NCI-H748 treated with DMSO at 0.1 percent for 48 hours (cell line): ENCODE data around the gene CTRL.
"Not testable (repeated sequence)": the region's sequence is repeated elsewhere in the genome, so short reads cannot be mapped to it uniquely, and the experiment has no call there.

Source experiments
- DNase-seq: peaks from one replicate; lab custom pipeline; 2025; lab: John Stamatoyannopoulos, UW

CTRL gene

DNA sequence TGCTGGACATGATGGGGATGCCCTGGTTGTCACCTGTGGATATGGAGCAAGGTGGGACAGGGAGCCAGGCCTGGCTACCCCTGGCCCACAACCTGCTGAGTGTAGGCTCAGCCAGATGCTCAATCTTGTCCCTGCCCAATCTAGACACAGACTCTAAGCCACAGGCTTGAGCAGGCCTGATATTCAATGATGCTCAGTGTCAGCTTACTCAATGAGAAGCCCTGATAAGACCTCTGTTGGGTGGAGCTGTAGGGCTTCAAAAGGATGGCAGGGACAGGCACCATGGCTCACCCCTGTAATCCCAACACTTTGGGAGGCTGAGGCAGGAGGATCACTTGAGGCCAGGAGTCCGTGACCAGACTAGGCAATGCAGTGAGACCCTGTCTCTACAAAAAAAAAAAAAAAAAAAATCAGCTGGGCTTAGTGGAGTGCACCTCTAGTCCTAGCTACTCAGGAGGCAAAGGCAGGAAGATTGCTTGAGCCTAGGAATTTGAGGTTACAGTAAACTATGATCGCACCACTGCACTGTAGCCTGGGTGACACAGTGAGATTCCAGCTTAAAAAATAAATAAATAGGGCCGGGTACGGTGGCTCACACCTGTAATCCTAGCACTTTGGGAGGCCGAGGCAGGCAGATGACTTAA is 8.9 kb upstream of the CTRL start:
- no peak for DNase-seq

DNA sequence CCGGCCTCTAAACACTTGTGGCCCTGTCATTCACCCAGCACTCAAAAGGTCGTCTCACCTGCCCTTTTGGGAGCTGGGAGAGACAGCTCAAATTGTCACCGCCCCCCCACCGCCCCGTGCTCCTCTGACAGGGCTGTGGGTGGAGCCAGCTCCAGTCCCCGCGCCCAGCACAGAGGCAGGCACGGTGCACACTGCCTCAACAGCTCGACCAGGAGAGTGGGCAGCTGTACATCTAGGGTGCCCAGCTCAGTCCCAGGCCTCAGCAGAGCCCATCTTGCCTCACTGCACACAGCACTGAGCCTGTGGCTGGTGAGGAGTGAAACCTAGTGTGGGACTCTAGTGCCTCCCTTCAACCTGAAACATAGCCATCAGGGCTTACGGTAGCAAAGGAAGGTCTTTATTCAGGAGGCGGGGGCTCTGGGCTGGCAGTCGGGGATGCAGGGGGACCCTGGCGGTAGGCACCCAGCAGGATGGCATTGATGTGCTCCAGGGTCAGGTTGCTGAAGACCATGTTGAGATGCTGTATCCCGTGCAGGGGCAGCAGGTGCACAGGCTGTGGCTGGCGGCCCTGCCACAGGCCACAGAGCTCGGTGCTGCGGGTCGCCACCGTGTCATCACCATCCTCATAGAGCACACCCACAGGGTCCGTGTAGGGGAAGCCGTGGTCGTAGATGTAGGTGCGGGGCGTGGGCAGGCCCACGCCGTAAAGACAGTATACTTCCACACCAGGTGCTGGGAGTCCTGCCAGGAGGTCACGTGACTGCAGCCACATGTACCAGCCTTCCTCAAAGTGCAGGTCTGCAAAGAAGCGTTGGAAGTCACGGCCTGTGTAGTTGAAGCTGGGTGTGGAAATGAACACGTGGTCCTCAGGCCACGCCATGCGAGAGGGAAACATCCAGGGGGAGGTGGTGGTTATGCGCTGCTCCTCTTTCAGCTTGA is 8.1 kb upstream of the CTRL start:
- no peak for DNase-seq

DNA sequence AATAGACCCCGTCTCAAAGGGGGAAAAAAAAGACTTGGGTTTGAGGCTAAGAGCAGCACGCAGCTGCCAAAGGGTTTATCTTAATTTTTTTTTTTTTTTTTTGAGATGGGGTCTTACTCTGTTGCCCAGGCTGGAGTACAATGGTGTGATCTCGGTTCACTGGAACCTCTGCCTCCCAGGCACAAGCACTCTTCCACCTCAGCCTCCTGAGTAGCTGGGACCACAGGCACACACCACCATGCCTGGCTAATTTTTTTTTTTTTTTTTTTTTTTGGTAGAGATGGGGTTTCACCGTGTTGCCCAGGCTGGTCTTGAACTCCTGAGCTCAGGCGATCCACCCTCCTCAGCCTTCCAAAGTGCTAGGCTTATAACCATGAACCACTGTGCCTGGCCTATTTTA is 6.1 kb upstream of the CTRL start:
- not testable (repeated sequence) for DNase-seq

DNA sequence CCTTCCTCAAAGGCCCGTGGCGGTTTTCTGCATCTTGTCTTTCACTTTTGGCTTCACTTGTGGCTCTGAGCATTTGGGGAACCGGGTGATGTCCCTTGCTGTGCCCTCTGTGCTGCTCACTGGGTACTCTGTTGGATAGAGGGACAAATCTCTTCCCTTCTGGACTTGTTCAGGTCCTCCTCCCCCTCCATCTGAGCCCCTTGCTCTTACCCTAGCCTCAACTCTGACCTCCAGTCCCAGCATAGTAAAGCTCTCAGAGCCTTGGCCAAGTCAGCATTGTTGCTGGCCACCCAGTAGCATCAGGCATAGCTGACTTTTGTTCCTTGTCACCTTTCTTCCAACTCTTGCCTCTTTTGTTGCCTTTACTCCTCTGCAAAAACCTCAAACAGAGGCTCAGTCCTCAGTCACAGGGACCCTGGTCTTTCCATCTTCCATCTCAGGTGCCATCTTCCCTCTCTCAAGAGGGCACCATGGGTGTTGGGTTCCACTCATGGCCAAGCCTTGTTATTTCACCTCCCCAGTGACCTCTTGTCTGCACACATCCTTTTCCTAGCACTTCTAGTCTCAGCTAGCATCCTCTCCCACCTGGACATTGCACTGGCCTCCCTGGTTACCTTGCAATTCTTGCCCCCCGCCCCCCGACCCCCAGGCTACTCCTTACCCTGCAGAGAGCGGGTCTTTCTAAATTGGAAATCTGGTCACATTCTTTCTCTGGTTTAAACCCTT is 5.4 kb upstream of the CTRL start:
- DNase-seq: no peak

DNA sequence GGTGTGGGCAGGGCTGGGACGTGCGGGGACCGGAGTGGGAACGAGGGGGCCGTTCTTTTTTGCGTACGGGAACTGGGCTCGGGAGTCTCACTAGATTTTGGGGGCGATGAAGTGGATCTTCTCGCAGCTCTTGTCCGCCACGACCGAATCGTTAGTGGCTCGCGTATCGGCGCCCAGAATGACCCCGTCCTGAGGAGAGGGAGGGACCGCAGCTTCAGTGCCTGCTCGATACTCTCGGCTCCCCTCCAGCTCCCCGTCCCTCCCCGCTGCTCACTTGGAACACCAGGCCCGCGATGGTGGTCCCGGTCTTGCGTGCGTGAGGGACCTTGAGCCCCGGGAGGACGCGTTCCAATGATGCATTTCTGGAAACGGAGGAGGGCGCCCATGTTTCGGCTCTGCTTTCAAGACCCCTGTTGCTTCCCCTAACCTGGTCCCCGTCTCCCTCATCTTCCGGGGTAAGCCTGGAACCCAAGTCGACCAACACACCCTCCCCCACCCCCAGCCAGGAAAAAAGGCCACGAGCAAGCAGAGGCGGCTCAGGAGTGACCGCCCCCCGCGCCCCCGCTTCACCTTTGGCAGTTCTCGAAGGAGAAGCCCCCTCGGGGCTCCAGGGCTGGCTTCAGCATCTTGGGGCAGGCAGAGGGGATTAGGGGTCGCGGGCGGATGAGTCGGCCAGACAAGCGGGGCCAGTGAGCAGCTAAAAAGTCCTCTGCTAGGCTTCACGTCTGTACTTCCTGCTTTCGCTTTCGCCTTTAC is 4.6 kb upstream of the CTRL start, which contains the start of gene PSMB10:
TSS of gene PSMB10 (minus strand) at position 727 of the 756 bp plus-strand sequence. CDS start at position 626, 101 bp downstream.
- DNase-seq: no peak

DNA sequence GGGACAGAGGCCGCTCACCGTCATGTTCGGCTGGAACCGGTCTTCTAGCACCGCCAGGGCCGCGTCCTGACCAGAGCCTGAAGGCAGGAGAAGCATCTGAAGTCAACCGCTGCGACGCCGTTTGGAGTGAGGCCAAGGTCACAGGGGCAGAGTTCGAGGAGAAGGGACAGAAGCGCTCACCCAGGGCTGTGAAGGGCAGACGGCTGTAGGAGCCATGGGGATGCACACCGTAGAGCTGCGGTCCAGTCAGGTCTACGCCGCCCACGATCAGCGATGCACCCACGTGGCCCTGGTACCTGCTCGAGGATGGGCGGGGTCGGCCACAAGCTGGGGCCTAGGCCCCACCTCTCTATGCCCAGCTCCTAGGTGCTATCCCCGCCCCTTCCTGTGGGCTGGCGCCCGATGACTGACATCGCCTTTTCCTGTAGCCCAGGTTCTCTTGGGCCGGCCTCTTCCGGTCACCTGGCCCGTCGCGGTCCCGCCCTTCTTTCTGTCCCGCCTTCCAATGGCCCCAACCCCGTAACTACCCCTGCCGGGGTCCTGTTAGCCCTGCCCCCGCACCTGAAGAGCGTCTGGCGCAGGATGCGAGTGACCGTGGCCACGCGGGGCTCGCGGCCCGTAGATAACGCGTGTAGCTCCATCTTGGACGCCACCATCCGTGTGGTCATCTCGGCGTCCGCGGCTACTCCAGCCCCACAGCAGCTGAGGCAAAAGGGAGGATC is 3.9 kb upstream of the CTRL start:
- DNase-seq: peak; percentile 90

DNA sequence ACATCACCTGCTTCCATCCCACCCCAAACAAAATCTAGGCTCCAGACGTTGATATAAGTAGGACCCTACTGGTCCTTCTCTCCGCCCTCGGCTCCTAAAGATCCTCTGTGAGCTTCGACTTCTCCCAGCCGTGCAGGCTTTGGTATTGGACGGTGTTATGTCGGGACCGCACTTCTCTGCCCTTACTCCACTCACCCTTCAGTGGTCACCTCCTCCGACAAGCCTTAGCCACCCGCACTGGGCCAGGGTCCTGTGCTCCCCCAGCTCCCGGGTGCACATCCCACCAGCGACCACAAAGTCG is 3.4 kb upstream of the CTRL start:
- DNase-seq: no peak

DNA sequence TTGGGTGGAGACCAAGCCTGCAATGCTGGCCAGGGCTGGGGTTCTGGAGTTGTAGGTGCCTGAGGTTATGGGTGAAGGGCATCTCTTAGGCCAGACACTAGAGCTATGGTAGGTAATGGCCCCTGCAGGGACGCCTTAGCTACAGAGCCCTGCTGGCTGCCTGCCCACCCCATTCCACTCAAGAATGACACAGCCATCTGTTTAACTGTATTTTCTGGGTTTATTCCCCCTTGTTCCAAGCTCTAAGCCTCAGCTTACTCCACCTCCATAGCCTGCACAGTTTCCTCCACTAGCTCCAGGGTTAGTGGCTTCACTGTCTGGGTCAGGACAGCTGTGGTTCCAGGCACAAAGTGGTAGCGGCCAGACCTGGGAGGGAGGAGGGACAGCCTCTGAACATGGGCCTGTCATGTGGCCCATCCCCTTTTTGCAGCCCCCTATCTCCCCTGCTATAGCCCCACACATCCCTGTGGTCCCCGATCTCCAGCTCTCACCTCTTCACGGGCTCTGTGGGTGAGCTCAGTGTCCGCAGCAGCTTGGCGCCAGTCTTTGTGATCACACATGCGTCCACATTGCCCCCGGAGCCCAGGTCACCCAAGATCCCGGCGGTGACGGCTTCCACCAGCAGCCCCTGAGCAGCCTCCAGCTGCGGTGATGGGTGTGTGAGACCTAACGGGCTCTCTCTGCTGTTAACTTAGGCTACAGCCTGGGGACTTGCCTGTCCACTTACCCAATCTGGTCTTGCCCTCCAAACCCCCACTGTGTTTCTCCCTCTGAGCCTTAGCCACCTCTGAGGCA is 2.8 kb upstream of the CTRL start:
- no peak for DNase-seq

DNA sequence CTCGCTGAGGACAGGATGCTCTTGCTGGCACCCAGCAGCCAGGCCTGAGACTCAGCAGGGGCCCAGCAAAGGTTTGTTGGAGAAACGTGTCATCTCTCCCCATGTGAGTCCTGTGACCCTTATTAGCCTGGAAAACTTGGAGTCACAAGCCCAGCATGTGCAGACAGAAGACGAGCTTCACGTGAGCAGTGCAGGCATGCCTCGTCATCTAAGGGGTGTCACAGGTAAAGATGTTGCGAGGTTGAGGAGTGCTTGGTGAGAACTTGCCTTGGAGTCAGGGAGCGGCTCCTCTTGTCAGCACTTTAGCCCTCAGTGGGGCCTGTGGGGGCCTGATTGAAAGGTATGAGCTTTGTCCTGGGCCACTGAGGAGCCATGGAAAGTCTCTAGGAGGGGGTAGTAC is 2.1 kb upstream of the CTRL start:
- no peak for DNase-seq

DNA sequence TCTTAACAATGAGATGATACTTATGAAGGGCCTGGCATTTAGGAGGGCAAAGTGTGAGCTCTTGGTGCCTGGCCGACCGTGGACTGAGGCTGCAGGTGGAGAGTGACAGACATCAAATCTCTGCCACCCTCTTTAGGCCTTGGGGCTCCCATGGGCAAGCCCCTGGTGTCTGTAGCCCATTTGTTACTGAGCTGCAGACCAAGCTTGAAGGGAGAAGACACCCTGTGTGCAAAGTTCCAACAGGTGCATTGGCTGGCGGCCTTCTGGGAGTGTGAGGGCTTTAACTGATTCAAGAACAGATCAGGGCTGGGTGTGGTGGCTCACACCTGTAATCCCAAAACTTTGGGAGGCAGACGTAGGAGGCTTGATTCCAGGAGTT is 789 bp upstream of the CTRL start:
- no peak for DNase-seq

DNA sequence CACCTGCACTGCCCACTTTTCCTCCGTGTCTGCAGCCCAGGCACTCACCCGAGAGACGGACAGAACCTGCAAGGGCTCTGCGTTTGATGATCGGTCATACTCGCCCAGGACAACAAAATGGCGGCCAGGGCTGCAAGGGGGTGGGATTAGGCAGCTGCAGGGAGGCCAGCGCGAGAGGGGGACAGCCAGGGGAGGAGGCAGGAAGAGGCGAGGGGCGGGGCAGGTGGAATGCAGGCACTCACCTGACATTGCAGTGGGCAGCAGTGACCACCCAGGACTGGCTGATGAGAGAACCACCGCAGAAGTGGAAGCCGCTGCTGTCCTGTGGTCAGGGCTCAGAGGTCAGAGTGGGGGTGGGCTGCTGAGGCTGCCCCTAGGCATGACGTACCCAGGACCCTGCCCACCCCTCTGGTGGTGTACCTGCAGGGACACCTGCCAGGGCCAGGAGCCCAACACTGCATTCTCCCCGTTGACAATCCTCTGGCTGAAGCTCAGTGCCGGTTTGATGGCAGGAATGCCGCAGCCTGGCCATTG is 917 bp downstream of the CTRL start:
- DNase-seq: no peak

DNA sequence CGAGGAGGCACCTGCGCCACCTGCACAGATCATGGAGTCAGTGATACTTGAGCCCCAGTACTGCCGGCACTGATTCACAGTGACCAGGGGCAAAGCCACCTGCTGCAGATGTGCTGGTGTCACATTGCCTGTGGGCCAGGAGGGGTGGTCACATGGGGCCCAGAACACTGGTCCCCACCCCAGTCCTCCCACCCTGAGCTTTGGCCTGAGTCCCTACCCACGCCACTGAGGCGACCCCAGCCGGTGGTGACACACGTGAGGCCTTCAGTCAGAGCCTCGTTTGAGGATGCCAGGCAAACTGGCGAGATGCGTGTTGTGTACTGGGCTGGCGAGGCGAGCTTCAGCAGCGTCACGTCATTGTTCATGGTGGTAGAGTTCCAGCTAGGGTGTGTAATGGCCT is 1.5 kb downstream of the CTRL start:
- DNase-seq: no peak

DNA sequence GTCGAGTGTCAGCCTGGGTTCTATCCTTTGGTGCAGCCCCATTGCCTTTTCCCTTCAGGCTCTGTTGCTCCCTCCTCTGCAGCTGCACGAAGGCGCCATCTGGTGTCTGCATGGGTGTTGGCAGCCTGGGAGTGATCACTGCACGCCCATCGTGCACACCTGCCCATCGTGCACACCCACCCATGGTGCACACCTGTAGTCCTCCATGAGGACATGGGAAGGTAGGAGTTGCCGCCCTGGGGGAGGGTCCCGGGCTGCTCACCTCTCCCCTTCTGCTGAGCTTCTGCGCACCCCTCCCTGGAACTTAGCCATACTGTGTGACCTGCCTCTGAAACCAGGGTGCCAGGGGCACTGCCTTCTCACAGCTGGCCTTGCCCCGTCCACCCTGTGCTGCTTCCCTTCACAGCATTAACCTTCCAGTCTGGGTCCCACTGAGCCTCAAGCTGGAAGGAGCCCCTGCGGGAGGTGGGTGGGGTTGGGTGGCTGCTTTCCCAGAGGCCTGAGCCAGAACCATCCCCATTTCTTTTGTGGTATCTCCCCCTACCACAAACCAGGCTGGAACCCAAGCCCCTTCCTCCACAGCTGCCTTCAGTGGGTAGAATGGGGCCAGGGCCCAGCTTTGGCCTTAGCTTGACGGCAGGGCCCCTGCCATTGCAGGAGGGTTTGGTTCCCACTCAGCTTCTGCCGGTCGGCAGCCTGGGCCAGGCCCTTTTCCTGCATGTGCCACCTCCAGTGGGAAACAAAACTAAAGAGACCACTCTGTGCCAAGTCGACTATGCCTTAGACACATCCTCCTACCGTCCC is 2.9 kb downstream of the CTRL start:
- DNase-seq: peak; percentile 27

DNA sequence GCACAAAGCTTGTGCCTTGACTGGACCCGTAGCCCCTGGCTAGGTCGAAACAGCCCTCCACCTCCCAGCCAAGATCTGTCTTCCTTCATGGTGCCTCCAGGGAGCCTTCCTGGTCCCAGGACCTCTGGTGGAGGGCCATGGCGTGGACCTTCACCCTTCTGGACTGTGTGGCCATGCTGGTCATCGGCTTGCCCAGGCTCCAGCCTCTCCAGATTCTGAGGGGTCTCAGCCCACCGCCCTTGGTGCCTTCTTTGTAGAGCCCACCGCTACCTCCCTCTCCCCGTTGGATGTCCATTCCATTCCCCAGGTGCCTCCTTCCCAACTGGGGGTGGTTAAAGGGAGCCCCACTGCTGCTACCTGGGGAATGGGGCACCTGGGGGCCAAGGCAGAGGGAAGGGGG is 3.5 kb downstream of the CTRL start:
- DNase-seq: no peak

DNA sequence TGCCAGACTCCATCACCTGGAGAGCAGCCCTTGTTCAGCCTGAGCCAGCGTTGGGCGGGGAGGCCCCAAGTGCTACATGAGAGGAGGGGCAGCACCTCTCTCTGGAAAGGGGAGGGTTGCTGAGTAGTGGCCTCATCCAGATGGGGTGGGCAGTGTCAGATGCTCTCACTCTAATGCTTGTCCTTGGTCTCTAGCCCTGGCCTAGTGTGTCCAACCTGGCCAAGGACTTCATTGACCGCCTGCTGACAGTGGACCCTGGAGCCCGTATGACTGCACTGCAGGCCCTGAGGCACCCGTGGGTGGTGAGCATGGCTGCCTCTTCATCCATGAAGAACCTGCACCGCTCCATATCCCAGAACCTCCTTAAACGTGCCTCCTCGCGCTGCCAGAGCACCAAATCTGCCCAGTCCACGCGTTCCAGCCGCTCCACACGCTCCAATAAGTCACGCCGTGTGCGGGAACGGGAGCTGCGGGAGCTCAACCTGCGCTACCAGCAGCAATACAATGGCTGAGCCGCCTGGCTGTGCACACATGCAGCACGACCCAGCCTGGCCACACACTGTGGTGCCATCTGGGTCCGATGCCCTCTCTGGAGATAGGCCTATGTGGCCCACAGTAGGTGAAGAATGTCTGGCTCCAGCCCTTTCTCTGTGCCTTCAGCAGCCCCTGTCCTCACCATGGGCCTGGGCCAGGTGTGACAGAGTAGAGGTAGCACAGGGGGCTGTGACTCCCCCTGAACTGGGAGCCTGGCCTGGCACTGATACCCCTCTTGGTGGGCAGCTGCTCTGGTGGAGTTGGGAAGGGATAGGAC is 4.3 kb downstream of the CTRL start:
- DNase-seq: no peak

DNA sequence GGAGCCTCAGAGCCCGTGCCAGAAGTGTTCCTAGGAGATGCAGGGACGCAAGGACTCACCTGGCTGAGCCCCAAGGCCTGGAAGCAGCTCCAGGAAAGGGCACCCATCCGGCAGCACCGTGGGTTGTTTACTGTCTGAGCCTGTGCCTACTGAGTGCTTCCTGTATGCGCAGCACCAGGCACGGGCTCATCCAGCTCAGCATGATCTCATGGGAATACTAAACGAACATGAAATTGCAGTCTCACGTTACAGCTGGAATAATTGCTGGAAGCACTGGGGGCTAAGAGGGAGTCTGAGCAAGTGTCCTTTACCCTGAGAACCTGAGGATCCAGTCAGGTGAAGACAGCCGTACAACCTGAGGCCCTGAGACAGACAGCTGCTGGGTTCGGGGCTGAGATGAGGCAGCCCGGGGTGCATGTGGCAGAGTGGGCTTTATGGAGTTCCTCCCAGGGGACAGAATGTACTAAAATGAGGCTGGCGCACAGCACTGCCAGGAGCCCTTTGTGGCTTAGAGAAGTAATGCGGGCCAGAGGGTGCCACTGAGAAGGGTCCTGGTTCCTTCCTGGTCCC is 5.4 kb downstream of the CTRL start:
- peak; percentile 16 for DNase-seq

DNA sequence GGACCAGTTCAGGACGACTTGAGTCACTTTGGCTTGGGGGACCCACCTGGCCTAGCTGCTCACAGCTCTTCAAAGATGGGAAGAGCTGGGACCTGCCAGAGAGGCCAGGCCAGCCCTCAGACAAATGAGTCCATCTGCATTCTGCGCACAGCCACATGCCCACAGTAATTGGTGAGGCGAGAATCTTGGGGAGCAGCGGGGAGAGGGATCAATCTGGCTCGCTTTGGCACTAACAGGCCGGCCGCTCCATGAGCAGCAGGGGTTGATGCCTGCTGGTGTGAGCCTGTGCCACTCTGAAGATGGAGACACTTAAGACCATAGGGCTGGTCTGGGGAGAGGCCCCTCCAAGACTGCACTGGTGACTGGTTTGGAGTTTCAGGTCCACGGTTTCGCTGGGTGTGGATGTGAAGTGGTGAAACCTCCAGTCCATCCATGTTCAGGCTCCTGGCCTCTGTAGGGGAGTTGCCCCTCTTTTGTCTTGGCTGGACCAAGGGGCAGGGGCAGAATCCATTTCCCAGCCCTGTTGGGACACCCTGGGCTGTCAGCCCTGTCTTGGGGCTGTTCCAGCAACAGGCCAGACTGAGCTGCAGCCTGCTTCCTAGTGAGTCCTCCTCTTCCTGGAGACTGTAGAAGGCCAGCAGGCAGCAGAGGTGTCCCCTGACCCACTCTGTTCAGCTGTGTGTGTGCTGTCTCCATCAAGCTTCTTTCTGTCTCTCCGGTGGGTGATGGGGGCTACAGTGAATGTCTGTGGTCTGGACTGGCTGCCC is 7.3 kb downstream of the CTRL start:
- no peak for DNase-seq
